GM12865 (cell line): ENCODE results near the gene MAD1L1.

Source experiments
- DNase-seq: peaks from one replicate; pipeline ENCODE4 v3.0.0; 2010; ENCODE audit warnings: low read depth
- H3K4me3 ChIP-seq: 2 replicates; pipeline ENCODE4 v1.5.1; 2011; ENCODE audit warnings: mild to moderate bottlenecking, low read depth, low read length, control low read depth
- CTCF ChIP-seq: IDR thresholded peaks from 2 replicates; pipeline ENCODE4 v1.5.1; 2011; ENCODE audit warnings: low read length, control low read depth, low read depth, inconsistent platforms; ENCODE audit not compliant: insufficient read depth; ENCODE audit errors: missing control alignments

MAD1L1 gene

GRCh38 chr7:1992554-1992953 lies 240.2 kb downstream of the MAD1L1 start:
- no peak for DNase-seq
- TF ChIP-seq CTCF = no peak
- H3K4me3 ChIP-seq = no peak overlapping the region

- H3K4me3 ChIP-seq = no peak overlapping the region
- no peak for DNase-seq
- no peak for TF ChIP-seq CTCF
Observed at GRCh38 chr7:1990001-1990670, 242.6 kb downstream of the MAD1L1 start.

GRCh38 chr7:1989049-1989860 lies 243.5 kb downstream of the MAD1L1 start:
- no peak overlapping the region for H3K4me3 ChIP-seq
- no peak for TF ChIP-seq CTCF
- no peak for DNase-seq

- DNase-seq = no peak
- H3K4me3 ChIP-seq = no peak overlapping the region
- TF ChIP-seq CTCF = no peak
Observed at GRCh38 chr7:1988533-1988930, 244.2 kb downstream of the MAD1L1 start.

DNA sequence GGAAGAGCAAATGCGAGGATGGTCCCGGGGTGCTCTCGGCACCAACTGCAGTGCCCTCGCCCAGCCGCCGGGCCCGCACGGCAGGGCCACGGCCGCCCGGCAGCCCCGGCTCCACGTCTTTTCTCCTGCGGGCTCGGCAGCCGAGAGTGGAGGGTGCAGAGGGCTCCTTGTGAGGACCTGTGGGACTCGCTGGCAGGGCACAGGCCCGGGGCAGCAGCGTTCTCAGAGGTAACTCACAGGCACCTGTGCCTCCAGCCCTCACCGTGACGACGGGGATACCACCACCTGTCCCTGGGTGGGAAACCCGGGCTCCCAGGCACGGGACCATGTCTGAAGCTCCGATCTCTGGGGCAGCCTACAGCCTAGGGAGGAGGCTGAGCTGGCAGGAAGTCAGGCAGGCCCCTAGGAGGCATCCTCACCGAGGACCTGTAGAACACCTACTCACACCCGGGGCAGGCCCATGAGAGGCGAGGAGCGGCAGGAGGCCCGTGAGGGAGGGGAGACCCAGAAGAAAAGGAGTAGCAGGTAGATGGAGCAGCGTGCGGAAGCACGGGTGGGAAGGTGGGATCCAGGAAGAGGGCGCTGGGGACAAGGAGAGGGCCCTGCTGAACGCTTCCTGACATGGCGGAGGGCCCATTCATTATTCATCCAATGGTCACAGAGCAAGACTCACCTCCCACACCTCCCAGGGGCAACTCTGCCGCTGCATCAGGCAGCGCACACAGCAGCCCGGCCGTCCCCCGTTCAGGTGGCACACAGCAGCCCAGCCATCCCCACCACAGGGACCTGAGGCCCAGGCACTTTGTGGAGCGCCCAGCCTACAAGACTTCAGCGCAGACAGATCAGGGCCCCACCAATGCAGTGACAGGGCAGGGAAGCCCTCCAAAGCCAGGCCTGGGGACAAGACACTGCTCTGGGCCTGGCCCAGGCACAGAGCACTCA lies 244.9 kb downstream of the MAD1L1 start:
- DNase-seq = no peak
- TF ChIP-seq CTCF = no peak
- H3K4me3 ChIP-seq = no peak overlapping the region

DNA sequence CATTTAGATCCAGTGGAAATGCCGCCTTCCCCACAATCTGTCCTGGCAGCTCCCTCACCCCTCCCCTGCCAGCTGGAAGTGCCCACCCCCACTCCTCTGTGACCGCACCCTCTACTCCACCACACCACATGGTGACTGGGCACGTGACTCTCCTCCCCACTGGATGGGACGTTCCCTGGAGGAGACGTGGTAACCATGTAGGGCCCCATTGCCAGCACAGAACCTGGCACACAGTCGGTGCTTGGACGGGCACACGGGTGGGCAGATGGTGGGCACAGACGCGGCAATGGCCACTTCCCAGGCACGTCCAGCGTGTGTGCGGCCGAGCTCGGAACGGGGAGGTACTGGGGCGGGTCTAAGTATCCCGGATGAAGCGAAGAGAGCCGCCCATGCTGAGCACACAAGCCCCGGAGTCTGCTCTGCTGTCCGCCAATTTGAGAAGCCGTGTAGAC lies 245.6 kb downstream of the MAD1L1 start:
- no peak for DNase-seq
- H3K4me3 ChIP-seq = no peak overlapping the region
- no peak for TF ChIP-seq CTCF
